Sigmoid colon (tissue), 4 donors: ENCODE results near the gene PYGM.

Experiments used
- EP300 ChIP-seq, 4 donors: sonication (generic); formaldehyde crosslinking; IDR thresholded peaks; one replicate each; pipeline ENCODE4 v1.6.1; 2017; ENCODE audit warnings: antibody characterized with exemption in 4 of 4
- POLR2A ChIP-seq, 2 donors: fragments of 450-650 bp; IDR thresholded peaks; one replicate each; pipeline ENCODE4 v1.6.1; 2016; ENCODE audit warnings: antibody characterized with exemption in 2 of 2, mild to moderate bottlenecking in 2 of 2, moderate library complexity in 2 of 2

GRCh38 chr11:64728757-64729365 is 30.9 kb downstream of the PYGM start:
- TF ChIP-seq POLR2A (IDR thresholded peaks at IDR 0.05) (no peak), EP300 (IDR thresholded peaks at IDR 0.05) (no peak)
